HepG2 (cell line): ENCODE measurements around the gene TOMM22. TPM values are rescaled to one million over a fixed set of nuclear protein-coding genes. Genes with fewer than 3 reads are reported as not detected.

ENCODE experiments used
- BCLAF1 ChIP-seq: fragments of 450-650 bp; IDR thresholded peaks from 2 replicates; pipeline ENCODE4 v1.6.1; 2017; ENCODE audit warnings: mild to moderate bottlenecking
- HNF1A ChIP-seq, 2 experiments: sonication (generic) in 1 of 2; formaldehyde crosslinking in 1 of 2; IDR thresholded peaks; 2 replicates each; pipeline versions ENCODE4 v1.4.0 to v1.6.1; 2016 to 2020; ENCODE audit warnings: borderline replicate concordance in 1 of 2, low read depth in 1 of 2, mild to moderate bottlenecking in 1 of 2, missing genetic modification reagents in 1 of 2
- JUND ChIP-seq: sonication (generic); formaldehyde crosslinking; IDR thresholded peaks from 2 replicates; pipeline ENCODE4 v1.8.0; 2022; ENCODE audit warnings: mild to moderate bottlenecking, missing genetic modification reagents
- MNT ChIP-seq: fragments of 450-650 bp; IDR thresholded peaks from 2 replicates; pipeline ENCODE4 v1.6.1; 2016
- NR2F1 ChIP-seq, 2 experiments: fragments of 450-650 bp in 1 of 2; formaldehyde crosslinking in 1 of 2; IDR thresholded peaks; 2 replicates each; pipeline versions ENCODE4 v1.5.0 to v1.6.1; 2016 to 2020; ENCODE audit warnings: mild to moderate bottlenecking in 1 of 2, missing compliant biosample characterization in 1 of 2, missing genetic modification reagents in 1 of 2, moderate library complexity in 1 of 2
- PHF20 ChIP-seq: sonication (generic); formaldehyde crosslinking; IDR thresholded peaks from 2 replicates; pipeline ENCODE4 v1.5.0; 2020; ENCODE audit warnings: mild to moderate bottlenecking, missing genetic modification reagents
- SRSF1 ChIP-seq: fragments of 200-400 bp; formaldehyde crosslinking; optimal IDR thresholded peaks from 2 replicates; pipeline ENCODE3; 2017; ENCODE audit warnings: mild to moderate bottlenecking, low read depth, low read length, moderate library complexity
- YEATS4 ChIP-seq: sonication (generic); formaldehyde crosslinking; IDR thresholded peaks from 2 replicates; pipeline ENCODE4 v1.4.0; 2020; ENCODE audit warnings: missing genetic modification reagents, borderline replicate concordance
- ZNF317 ChIP-seq: sonication (generic); formaldehyde crosslinking; IDR thresholded peaks from 2 replicates; pipeline ENCODE4 v1.5.0; 2020; ENCODE audit warnings: mild to moderate bottlenecking, missing genetic modification reagents
- ZNF616 ChIP-seq: sonication (generic); formaldehyde crosslinking; IDR thresholded peaks from 2 replicates; pipeline ENCODE4 v1.5.0; 2020; ENCODE audit warnings: low read depth, mild to moderate bottlenecking, missing genetic modification reagents
- ZNF768 ChIP-seq: sonication (generic); formaldehyde crosslinking; IDR thresholded peaks from 2 replicates; pipeline ENCODE4 v1.4.0; 2020; ENCODE audit warnings: missing genetic modification reagents
- ZSCAN21 ChIP-seq: sonication (generic); formaldehyde crosslinking; IDR thresholded peaks from 2 replicates; pipeline ENCODE4 v1.8.0; 2022; ENCODE audit warnings: mild to moderate bottlenecking, missing genetic modification reagents, moderate library complexity, borderline replicate concordance
- polyA plus RNA-seq, 8 experiments: library from polyadenylated mRNA; depleted of rRNA in 3 of 8; stranded (reverse) in 7 of 8; unstranded in 1 of 8; fragments of >200 nt; fragmentation: Illumina TruSeq in 4 of 8; extraction: Trizol in 4 of 8; gene quantifications; 2 replicates each; pipeline versions ENCODE4 v1.2.1 to v1.2.3, GENCODE V29; 2011 to 2016; ENCODE audit warnings: low read depth in 4 of 8, missing spikeins in 1 of 8, mixed read lengths in 1 of 8; ENCODE audit not compliant: insufficient read depth in 1 of 8
- total RNA-seq, 5 experiments: library from RNA; depleted of rRNA; stranded (reverse); fragments of >200 nt; fragmentation: Illumina TruSeq; extraction: Trizol; gene quantifications; 2 replicates each; pipeline ENCODE4 v1.2.3, GENCODE V29; 2016; ENCODE audit warnings: low read depth in 1 of 5

TOMM22 gene
- total and polyA plus RNA-seq, 2 of the 13 experiments (the other 11 are each of a cell fraction or from before 2014, with no cell fraction given) = 46.9 to 118 TPM

GRCh38 chr22:38681582-38682335 is at the start of gene TOMM22 (continued):
- TF ChIP-seq HNF1A (IDR thresholded peaks at IDR 0.05; ENCODE audit: low read depth) = no peak
- peak; percentile 78 for TF ChIP-seq HNF1A (CRISPR knock-in tag; IDR thresholded peaks at IDR 0.05; ENCODE audit: borderline replicate concordance)
- TF ChIP-seq PHF20 (CRISPR knock-in tag) = peak; percentile 99
- no peak for TF ChIP-seq NR2F1 (CRISPR knock-in tag; IDR thresholded peaks at IDR 0.05)
- peak; percentile 95 for TF ChIP-seq YEATS4 (CRISPR knock-in tag)
- TF ChIP-seq ZNF317 (CRISPR knock-in tag) = peak; percentile 64; the same call in 1 of the 2 replicates
- peak; percentile 66; the same call in 1 of the 2 replicates for TF ChIP-seq ZNF616 (CRISPR knock-in tag)
- TF ChIP-seq JUND (CRISPR knock-in tag) = peak; percentile 48; the same call in 1 of the 2 replicates
- TF ChIP-seq MNT = peak; percentile 52
- TF ChIP-seq BCLAF1 = no peak
- no peak for TF ChIP-seq SRSF1
- peak; percentile 84; the same call in 1 of the 2 replicates for TF ChIP-seq ZSCAN21 (CRISPR knock-in tag)
- TF ChIP-seq ZNF768 (CRISPR knock-in tag) = peak; percentile 80
